GM21717 (cell line): Measurements from ENCODE around the gene PSMB8.
A peak's percentile ranks its signal among the peaks of the same experiment; 100 is the strongest.
"Not testable (repeated sequence)": the region's sequence is repeated elsewhere in the genome, so short reads cannot be mapped to it uniquely, and the experiment has no call there.

ENCODE experiments used
- ATAC-seq: cut with Tn5 transposase; IDR thresholded peaks from one replicate; pipeline ENCODE4 v1.9.1; 2021; ENCODE audit warnings: mild to moderate bottlenecking, moderate library complexity; ENCODE audit not compliant: unreplicated experiment

PSMB8 gene

DNA sequence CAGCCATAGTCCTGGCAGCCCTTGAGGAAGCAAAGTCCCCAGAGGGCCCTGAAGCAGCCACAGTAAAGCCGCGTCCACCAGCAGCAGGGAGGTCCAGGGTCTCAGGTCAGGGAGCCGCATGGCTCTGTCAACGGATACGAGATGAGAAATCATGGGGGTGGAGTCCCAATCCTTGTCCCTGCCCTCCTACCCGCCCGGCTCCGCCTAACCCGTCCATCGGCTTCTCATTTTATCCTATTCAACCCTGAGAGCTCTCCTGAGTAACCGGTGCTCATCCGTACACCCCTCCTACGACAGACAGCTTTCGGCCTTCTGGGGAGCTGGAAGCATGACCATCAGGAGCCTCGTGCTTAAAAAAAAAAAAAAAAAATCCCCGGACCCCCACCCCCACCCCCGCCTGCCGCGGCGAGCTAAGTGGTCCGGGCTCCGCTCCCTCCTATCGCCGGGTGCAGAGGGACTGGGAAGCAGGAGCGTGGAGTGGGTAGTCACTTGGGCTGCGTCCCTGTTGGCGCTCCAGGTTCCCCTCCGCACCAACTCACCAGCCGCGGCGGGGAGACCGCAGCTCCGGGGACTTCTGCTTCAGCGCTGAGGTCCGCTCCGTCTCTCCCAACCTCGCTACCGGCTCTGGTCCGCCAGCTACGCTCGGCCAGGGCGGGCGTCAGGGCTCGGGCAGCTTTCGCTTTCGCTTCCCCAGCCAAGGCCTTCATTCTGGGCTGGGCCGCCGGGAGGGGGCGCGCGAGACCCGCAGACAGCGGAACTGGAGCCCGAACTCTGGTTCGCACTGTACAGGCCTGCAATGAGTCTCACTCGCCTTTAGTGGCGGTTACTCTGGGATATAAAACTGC lies 5.5 kb downstream of the PSMB8 start, which contains the start of gene TAP2:
TSS of gene TAP2 (minus strand) at position 626 of the 845 bp plus-strand sequence. CDS start at position 120, 506 bp downstream.
- ATAC-seq = peak; percentile 54

DNA sequence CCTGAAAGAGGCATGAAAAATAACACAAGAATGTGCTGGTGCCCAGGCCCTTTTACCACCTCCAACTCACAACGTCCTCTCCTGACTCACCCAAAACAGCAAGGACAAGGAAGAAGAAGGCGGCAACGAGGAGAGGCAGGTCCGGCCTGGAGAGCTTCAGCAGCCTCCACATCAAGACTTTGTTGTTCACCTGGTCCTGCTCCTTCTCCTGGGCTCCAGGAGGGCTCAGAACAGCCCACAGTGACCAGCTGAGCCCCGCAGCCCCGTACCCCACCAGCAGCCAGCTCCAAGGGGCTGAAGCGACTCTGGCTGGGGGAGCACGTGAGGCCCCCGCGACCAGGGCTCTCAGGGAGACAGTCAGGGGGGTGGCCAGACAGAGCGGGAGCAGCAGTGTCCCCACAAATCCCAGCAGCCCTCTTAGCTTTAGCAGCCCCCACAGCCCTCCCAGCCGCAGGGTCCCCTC lies 6.2 kb downstream of the PSMB8 start:
- no peak for ATAC-seq

DNA sequence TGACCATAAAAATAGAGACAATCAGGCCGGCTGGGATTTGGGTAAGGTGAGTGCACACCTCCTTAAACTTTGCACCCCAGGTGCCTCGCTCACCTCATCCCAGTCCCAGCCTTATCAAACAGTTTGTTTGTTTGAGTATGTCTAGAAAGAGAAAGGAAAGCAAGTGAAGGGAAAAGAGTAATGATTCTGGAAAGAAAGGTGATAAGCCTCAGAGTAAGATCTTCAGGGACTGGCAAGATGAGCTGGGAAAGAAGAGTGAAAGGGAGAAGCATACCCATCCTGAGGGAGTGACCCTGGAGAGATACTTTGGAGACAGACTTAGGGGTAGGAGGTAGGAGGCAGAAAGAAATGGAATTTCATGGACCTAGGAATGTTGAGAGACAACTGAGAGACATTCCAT lies 7.0 kb downstream of the PSMB8 start:
- ATAC-seq = no peak

DNA sequence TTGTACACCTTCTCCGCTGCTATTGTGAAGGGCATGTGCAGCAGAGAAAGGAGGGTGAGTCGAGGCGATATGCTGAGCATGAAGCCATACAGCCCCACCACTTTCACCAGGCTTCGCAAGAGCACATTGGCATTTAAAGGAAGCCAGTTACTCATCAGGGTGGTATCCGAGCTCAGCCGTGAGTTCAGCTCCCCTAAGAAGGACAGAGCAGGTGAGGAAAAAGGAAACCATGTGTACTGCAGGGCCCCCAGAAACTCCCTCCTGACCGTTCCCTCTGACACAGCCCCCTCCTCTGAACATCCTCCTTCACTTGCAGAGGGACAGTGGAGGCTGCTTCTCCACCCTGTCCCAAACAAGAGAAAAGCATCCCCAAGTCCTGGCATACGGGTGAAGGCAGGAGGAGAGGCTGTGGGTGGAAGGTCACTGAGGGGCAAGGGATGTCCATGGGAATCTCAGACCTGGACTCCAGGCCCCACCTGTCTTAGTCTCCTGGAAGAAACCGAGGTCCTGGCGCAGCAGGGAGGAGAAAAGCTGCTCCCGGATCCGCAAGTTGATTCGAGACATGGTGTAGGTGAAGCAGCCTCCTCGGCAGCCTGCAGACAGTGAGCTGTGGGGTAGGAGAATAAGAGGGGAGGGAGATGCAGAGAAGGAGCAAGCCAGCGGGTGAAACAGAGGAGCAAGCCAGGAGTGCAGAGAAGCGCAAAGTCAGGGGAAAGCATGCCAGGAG lies 8.5 kb downstream of the PSMB8 start:
- ATAC-seq = no peak

DNA sequence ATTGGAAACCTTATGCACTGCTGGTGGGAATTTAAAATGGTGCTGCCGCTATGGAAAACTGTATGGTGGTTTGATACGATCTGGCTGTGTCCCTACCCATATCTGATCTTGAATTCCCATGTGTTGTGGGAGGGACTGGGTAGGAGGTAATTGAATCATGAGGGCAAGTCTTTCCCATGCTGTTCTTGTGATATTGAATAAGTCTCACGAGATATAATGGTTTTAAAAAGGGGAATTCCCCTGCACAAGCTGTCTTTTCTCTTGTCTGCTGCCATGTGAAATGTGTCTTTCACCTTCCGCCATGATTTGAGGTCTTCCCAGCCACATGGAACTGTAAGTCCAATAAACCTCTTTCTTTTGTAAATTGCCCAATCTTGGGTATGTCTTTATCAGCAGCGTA lies 10.2 kb downstream of the PSMB8 start:
- ATAC-seq = no peak

DNA sequence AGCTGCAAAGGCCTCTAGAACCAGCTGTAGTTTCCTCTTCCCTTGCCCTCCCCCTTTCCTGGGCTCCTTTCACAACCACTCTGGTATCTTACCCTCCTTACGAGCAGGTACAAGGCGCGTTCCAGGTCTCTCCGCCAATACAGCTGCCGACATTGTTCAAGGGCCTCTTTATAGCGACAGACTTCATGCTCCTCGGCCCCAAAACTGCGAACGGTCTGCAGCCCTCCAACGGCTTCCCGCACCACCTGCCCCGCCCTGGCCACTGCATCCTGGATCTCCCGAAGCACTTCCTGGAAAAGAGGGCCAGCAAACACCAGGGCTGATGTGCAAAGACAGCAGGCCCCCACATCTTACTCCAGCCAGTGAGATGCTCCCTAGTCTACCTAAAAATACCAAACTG lies 11.3 kb downstream of the PSMB8 start:
- ATAC-seq = no peak

DNA sequence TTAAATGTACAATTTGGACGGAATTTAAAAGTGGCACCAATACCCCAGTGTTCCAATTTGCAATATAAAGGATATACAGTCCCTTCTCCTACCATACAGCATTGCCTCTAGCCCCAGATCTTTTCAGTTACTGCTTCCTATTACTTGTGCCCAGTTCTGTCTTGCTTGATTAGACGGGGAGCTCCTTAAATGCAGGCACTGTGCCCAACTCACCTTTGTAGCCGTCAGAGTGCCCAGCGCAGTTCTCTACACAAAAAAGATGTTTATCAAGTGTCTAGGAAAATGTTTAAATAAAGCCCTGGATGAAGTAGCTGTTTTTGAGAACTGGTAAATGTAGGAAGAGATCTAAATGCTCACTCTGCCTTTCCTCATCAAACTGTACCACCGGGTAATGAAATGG lies 12.9 kb downstream of the PSMB8 start:
- ATAC-seq = no peak

DNA sequence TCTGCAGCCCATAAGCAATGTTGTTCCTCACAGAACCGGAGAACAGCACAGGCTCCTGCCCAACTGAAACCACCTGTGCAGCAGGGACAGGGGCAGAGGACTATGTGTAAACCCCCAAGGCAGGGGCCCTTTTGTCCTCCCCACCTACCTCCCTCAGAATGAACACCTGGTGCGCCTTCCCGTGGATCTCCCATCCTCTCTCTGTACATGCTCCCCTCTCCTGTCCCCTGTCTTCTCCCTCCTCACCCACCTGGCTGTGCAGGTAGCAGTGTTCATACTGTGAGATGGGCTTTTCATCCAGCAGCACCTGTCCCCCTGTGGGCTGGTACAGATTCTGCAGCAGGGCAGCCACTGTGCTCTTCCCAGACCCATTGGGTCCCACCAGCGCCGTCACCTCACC lies 13.8 kb downstream of the PSMB8 start:
- no peak for ATAC-seq

DNA sequence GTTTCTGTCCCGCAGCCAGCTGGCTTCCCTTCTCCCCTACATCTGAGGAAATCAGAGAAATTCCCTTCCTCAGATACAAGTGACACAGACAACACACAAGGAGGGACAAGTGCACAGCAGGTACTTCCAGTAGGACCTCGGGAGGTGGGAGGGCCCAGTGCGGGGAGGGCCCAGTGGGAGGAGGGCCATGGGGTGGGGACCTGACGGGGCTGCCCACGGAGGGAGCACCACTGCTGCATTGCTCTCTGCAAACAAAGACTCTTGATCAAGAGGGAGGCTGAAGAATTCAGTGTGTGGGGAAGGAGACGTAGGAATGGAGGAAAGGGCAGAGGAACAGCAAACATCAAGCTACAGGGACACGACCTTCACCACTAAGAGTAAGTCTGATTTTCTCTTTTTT lies 14.4 kb downstream of the PSMB8 start:
- ATAC-seq = no peak

DNA sequence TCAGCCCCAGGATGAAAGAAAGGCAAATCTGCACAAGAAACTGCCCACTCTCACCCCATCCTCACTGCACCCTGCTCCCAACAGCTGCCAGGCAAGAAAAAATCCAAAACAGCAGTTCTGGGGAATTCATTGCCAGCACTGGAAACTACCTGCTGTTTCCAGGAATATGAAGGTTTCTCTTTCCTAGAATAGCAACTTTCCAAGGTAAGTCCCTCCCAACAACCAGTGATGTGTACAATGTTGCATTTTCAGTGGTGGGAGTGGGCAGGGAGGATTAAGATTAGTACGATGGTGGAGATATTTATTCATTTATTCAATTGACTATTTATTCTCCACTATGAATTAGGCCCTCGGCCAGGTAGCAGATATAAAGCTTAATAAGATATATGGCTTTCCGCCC lies 16.8 kb downstream of the PSMB8 start:
- no peak for ATAC-seq

DNA sequence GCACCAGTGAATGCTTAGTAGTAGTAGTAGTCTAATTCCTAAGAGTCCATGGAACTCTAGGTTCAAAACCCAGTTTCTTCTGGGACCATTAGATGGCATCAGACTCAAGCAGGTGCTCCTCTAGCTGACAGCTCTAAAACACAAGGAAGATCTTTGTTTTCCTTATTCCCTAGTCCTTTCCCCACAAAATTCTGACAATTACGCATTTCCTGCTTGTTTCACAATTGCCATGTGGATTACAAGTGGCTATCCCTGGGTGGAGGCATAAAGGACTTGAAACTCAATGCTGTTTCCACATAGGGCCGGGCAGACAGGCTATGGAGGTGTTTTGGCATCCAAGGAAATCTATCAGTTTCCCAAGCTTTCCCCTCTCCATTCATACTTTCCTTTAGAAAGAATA lies 17.9 kb downstream of the PSMB8 start:
- ATAC-seq = no peak

DNA sequence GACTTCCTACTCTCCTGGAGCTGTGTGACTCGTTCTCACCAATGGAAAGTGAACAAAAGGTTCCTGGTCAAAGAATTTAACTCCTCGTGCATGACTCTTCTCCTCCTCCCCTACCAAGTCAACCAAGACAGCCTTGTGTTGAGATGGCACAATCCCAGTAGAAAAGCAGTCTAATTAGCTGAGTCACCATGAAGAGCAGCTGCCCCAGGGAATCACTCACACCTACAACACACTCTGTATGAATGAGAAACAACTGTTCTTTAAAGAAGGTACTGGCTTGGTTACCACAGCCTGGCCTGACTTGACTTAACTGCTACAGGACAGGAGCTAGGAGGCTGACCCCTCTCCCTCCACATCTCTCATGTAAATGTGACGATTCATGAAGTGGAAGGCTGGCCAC lies 24.1 kb downstream of the PSMB8 start:
- no peak for ATAC-seq

DNA sequence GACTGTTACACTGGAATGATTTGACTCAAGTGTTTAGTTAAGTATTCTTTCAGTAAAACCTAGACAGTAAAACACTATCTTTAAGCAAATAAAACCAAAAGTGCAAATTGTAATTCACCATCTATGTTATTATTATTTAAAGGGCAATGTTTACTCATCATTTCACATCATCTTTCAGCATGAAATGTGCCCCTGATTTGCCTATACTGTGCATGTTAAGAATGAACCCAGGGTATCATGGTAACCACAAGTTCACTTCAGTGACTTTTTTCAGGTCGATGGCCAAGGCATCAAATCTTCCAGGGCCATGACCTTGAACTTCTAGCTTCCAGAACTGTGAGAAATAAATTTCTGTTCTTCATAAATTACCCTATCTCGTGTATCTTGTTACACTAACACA lies 25.0 kb downstream of the PSMB8 start:
- no peak for ATAC-seq

DNA sequence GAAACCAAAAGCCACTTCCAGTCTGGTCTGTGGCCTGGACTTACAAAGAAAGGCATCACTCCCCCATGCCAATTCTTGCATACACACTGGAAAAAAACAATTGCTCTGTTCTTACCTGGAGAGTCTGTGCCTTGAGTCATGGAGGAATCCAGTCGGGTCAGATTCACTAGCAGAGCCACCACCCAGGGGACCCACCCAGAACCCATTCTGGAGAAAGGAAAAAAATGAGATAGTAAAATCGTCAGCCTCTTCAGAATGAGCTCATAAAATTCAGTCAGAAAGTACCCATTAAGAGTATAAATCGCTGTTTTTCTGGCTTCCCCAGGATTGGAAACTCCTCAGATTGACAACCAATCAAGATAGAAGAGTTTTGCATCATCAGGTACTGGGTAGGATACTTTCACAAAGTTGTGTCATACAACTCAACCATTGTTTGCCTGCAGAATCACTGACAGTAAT lies 27.1 kb downstream of the PSMB8 start, which contains the start of gene HLA-DOB:
TSS of gene HLA-DOB (minus strand) at position 257 of the 459 bp plus-strand sequence. CDS start at position 206, 51 bp downstream.
- peak; percentile 43 for ATAC-seq

DNA sequence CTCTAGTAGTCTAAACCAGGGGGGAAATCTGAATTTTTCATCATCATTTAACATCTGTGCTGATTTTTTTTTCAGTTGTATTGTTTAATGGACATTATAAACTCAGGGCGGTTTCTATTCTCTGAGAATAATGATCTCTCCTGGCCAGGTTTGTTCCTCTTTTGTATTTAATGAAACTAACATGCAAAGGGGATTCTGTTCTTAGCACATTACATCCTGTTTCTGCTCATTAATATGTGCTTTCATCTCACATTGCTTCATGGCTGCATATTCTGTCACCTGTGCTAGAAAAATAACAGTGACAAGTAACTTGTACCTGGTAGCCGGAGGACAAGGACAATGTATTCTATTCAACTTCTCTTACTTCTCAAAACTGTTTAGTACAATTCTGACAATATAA lies 27.9 kb downstream of the PSMB8 start:
- ATAC-seq = no peak

DNA sequence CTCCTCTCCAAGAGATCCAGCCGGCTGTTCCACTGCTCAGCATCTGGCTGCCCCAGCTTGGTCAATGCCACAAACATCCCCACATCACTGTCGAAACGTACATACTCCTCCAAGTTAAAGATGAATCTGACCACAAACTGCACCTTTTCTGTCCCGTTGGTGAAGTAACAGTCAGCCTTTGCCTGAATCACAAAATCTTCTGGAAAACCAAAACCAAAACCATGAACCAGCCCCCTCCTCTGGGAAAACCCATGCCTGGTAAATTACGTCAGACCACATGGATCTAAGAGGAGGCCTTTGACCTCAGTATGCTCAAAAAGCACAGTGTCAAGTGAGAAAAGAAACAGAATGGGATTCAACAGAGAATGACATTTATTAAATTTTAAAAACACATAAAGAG lies 28.7 kb downstream of the PSMB8 start:
- no peak for ATAC-seq

DNA sequence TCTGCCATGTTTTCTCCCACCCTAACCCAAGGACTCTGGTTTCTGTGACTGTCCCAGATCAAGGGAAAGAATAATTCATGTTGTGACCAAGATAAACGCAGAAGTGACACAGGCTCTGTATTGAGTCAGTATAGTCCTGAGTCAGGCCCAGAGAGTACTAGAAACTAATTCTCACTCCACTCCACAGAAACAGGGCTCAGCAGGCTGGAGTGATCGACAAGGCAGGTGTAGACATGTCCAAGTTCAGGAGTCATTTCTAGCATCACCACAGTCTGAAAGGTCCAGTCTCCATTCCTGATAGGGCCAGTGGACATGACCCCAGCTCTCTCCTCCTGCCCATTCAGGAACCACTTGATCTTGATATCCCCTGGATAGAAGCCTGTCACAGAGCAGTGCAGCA lies 29.7 kb downstream of the PSMB8 start:
- no peak for ATAC-seq

DNA sequence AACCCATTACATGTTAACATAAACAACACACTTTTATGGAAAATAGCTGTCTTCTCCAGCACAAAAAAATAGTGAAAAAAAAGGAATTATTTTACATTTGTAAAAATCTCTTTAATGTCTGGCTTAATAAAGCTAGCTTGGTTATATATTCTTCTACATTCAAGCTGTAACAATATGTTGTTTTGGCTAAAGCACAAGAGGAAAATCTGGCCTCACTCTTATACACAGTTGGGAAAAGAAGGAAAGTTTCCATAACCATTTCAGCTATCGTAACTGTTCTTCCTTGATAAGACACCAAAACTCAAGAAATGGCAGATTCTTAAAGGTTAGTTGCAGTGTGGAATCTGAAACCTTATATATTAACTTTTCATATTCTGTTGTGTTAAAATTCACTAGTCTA lies 34.7 kb downstream of the PSMB8 start:
- ATAC-seq = no peak

DNA sequence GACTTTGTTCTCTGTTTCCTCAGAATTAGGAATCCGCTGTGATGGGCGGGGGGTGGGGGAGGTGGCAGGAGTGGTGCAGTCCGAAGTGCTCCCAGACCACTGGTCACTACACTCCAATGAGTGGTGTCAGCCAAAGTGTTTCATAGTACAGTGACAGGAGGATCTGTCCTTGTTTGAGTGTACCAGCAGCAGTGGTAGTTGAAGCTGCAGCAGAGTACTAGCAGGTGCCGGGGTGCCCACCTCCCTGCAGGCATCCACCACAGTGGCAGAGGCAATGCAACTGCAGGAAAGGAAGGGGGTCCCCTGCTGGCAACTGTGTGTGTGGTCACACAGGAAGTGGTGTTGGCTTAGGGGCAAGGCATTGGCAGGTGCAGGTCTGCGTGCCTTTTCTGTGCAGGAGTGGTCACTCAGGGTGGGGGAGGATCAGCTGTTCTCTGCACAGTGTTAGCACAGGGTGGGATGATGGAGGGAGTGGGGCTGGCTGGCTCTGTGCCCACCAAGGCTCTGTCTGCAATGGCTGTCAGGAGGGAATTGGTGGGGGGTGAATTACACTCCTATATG lies 36.7 kb downstream of the PSMB8 start:
- ATAC-seq = no peak

DNA sequence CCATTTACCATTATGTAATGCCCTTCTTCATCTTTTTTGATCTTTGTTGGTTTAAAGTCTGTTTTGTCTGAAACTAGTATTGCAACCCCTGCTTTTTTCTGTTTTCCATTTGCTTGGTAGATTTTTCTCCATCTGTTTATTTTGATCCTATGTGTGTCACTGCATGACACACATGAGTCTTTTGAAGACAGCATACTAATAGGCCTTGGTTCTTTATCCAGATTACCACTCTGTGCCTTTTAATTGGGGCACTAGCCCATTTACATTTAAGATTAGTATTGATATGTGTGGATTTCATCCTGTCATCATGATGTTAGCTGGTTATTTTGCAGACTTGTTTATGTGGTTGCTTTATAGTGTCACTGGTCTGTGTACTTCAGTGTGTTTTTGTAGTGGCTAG lies 38.4 kb downstream of the PSMB8 start:
- not testable (repeated sequence) for ATAC-seq

DNA sequence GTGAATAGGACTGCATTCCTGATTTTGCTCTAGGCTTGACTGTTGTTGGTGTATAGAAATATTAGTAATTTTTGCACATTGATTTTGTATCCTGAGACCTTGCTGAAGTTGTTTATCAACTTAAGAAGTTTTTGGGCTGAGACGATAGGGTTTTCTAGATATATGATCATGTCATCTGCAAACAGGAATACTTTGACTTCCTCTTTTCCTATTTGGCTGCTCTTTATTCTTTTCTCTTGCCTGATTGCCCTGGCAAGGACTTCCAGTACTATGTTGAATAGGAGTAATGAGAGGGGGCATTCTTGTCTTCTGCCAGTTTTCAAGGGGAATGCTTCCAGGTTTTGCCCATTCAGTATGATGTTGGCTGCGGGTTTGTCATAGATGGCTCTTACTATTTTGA lies 40.4 kb downstream of the PSMB8 start:
- ATAC-seq = no peak

DNA sequence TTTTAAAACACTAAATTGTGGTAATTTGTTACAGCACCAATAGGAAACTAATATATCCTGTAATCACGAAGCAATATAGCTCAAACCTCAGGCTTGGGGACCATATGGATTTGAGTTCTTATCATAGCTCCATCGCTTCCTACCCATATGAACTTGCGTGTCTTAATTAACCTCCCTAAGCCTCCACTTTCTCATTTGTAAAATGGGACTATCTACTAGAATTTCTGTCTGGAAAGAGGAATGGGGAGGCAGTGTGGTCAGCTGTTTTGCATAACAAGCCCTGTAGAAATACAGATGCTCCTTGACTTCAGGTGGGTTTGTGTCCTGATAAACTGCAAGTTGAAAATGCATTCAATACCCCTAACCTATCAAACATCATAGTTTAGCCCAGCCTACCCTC lies 44.1 kb downstream of the PSMB8 start:
- ATAC-seq = no peak
